Vagina (tissue), 2 donors: ENCODE measurements around the gene SARS1. TPM values are rescaled to one million over a fixed set of nuclear protein-coding genes. Genes with fewer than 3 reads are reported as not detected.

ENCODE experiments used
- DNase-seq, 2 donors: peaks; one replicate each; pipeline ENCODE4 v3.0.0-alpha.2; 2017; ENCODE audit errors: extremely low spot score in 2 of 2
- H3K27ac ChIP-seq: fragments of 200-600 bp; sonication (generic); one replicate; pipeline ENCODE4 v1.5.1; 2019
- H3K27me3 ChIP-seq: fragments of 200-600 bp; sonication (generic); one replicate; pipeline ENCODE4 v1.5.1; 2019
- H3K36me3 ChIP-seq, 2 donors: fragments of 200-600 bp; sonication (generic); one replicate each; pipeline ENCODE4 v1.5.1; 2017 to 2019
- H3K4me1 ChIP-seq: fragments of 200-600 bp; sonication (generic); one replicate; pipeline ENCODE4 v1.5.1; 2019
- H3K4me3 ChIP-seq, 2 donors: fragments of 200-600 bp; sonication (generic); 1 replicate in 1 of 2; 2 replicates in 1 of 2; pipeline ENCODE4 v1.5.1; 2016 to 2019
- H3K9me3 ChIP-seq: fragments of 200-600 bp; sonication (generic); one replicate; pipeline ENCODE4 v1.5.1; 2019
- CTCF ChIP-seq, 3 experiments: fragments of 450-650 bp in 2 of 3; fragments of 200-600 bp in 1 of 3; sonication (generic) in 1 of 3; IDR thresholded peaks; one replicate each; pipeline ENCODE4 v1.5.1; 2017 to 2019; ENCODE audit warnings: antibody characterized with exemption in 3 of 3, mild to moderate bottlenecking in 2 of 3, moderate library complexity in 2 of 3
- POLR2A ChIP-seq, 2 donors: fragments of 450-650 bp; IDR thresholded peaks; one replicate each; pipeline ENCODE4 v1.6.1; 2017; ENCODE audit warnings: antibody characterized with exemption in 2 of 2, mild to moderate bottlenecking in 2 of 2, moderate library complexity in 2 of 2
- POLR2AphosphoS5 ChIP-seq, 2 donors: sonication (generic); formaldehyde crosslinking; IDR thresholded peaks; one replicate each; pipeline ENCODE4 v1.9.0; 2017; ENCODE audit warnings: antibody characterized with exemption in 2 of 2, mild to moderate bottlenecking in 2 of 2, low read depth in 1 of 2; ENCODE audit not compliant: insufficient read depth in 1 of 2
- intact Hi-C: fragments of 100-400 bp; cut with DNase I; formaldehyde crosslinking; loops from one replicate; pipeline ENCODE4 v1.15.1; 2023
- total RNA-seq: library from RNA; depleted of rRNA; stranded (reverse); fragments of >200 nt; gene quantifications from one replicate; pipeline ENCODE4 v1.2.3, GENCODE V29; 2016

The SARS1 gene
- total RNA-seq, 1 donor from 2014 or later, result 135 TPM

GRCh38 chr1:109273570-109274288 lies 60.0 kb downstream of the SARS1 start:
- Histone ChIP-seq H3K27me3 (no peaks in the 10 kb centered on the region), H3K4me1 (peaks cover 12% of the 10 kb centered on the region), H3K9me3 (no peaks in the 10 kb centered on the region), H3K4me3 (no peak overlapping the region), H3K36me3 (no peaks in the 10 kb centered on the region), H3K27ac (no peak overlapping the region)
- TF ChIP-seq POLR2A (IDR thresholded peaks at IDR 0.05) (no peak), CTCF (IDR thresholded peaks at IDR 0.05) (no peak), POLR2AphosphoS5 (IDR thresholded peaks at IDR 0.05; ENCODE audit: insufficient read depth in 1 of 2, low read depth in 1 of 2) (no peak)
- no peak for DNase-seq
- intact Hi-C loops, result no loop called here

- DNase-seq, result no peak
- Histone ChIP-seq H3K36me3 (no peaks in the 10 kb centered on the region), H3K27me3 (no peaks in the 10 kb centered on the region), H3K9me3 (no peaks in the 10 kb centered on the region), H3K4me3 (no peak overlapping the region), H3K4me1 (peaks cover 12% of the 10 kb centered on the region), H3K27ac (peak overlapping the region; percentile 33)
- no peak for TF ChIP-seq POLR2A (IDR thresholded peaks at IDR 0.05)
- TF ChIP-seq CTCF (IDR thresholded peaks at IDR 0.05), result no peak
- peak in 1 of 2 donors; percentile 38 for TF ChIP-seq POLR2AphosphoS5 (IDR thresholded peaks at IDR 0.05; ENCODE audit: insufficient read depth in 1 of 2, low read depth in 1 of 2)
- intact Hi-C loops, result loop anchor here (5.0 kb wide), 1 partner anchor 122 kb away; the partner anchor contains the start of gene SORT1
These were observed 61.1 kb downstream of the SARS1 start for GRCh38 chr1:109274533-109275476.

- Histone ChIP-seq H3K4me1 (peaks cover 12% of the 10 kb centered on the region), H3K27me3 (no peaks in the 10 kb centered on the region), H3K36me3 (no peaks in the 10 kb centered on the region), H3K9me3 (no peaks in the 10 kb centered on the region), H3K4me3 (no peak overlapping the region), H3K27ac (no peak overlapping the region)
- intact Hi-C loops, result loop anchor here (5.0 kb wide), 1 partner anchor 121 kb away; the partner anchor contains the start of gene SORT1
- DNase-seq, result no peak
- TF ChIP-seq POLR2A (IDR thresholded peaks at IDR 0.05) (no peak), POLR2AphosphoS5 (IDR thresholded peaks at IDR 0.05; ENCODE audit: insufficient read depth in 1 of 2, low read depth in 1 of 2) (no peak), CTCF (IDR thresholded peaks at IDR 0.05) (no peak)
These were observed 62.1 kb downstream of the SARS1 start for GRCh38 chr1:109275706-109276345.

GRCh38 chr1:109277434-109278204 lies 63.9 kb downstream of the SARS1 start:
- intact Hi-C loops, result loop anchor here (5.0 kb wide), 1 partner anchor 120 kb away; the partner anchor contains the start of gene SORT1
- H3K36me3 ChIP-seq, result no peaks in the 10 kb centered on the region
- TF ChIP-seq CTCF (IDR thresholded peaks at IDR 0.05) (peak; percentile 65 to 71 (median 71)), POLR2A (IDR thresholded peaks at IDR 0.05) (no peak), POLR2AphosphoS5 (IDR thresholded peaks at IDR 0.05; ENCODE audit: insufficient read depth in 1 of 2, low read depth in 1 of 2) (no peak)
- H3K9me3 ChIP-seq, result no peaks in the 10 kb centered on the region
- DNase-seq, result no peak
- no peaks in the 10 kb centered on the region for H3K27me3 ChIP-seq
- no peak overlapping the region for H3K27ac ChIP-seq
- H3K4me1 ChIP-seq, result peaks cover 23% of the 10 kb centered on the region
- H3K4me3 ChIP-seq, result no peak overlapping the region
